ENCODE measurements around the gene IWS1.

- TF ChIP-seq POLR2A (IDR thresholded peaks at IDR 0.05) (no peak), CTCF (IDR thresholded peaks at IDR 0.05) (no peak)
Observed at GRCh38 chr2:127471286-127471988, 54.9 kb downstream of the IWS1 start.
